Thoracic aorta (tissue), 2 donors: ENCODE data around the gene NKX1-1. TPM values are rescaled to one million over a fixed set of nuclear protein-coding genes. Genes with fewer than 3 reads are reported as not detected.

Source experiments
- ATAC-seq: fragments of 150-250 bp; one replicate; pipeline ENCODE4 v1.8.0; 2017; ENCODE audit warnings: low read depth; ENCODE audit not compliant: insufficient number of reproducible peaks, low FRiP score
- DNase-seq: peaks from one replicate; pipeline ENCODE4 v3.0.0-alpha.2; 2020; ENCODE audit warnings: low spot score
- H3K27ac ChIP-seq, 2 donors: fragments of 200-600 bp; sonication (generic); 1 replicate in 1 of 2; 2 replicates in 1 of 2; pipeline ENCODE4 v1.5.1; 2016; ENCODE audit warnings: mild to moderate bottlenecking in 2 of 2, moderate library complexity in 2 of 2
- H3K27me3 ChIP-seq: fragments of 200-600 bp; sonication (generic); replicated peaks from 2 replicates; pipeline ENCODE4 v1.6.0; 2016; ENCODE audit warnings: mild to moderate bottlenecking; ENCODE audit not compliant: insufficient read depth
- H3K36me3 ChIP-seq: fragments of 200-600 bp; sonication (generic); one replicate; pipeline ENCODE4 v1.5.1; 2016
- H3K4me1 ChIP-seq, 2 donors: fragments of 200-600 bp; sonication (generic); 1 replicate in 1 of 2; 2 replicates in 1 of 2; pipeline versions ENCODE4 v1.5.1 to v1.6.0; 2016; ENCODE audit warnings: low read depth in 2 of 2, mild to moderate bottlenecking in 1 of 2; ENCODE audit not compliant: control insufficient read depth in 1 of 2
- H3K4me3 ChIP-seq: fragments of 200-600 bp; sonication (generic); 2 replicates; pipeline ENCODE4 v1.5.1; 2016; ENCODE audit warnings: mild to moderate bottlenecking
- H3K9me3 ChIP-seq: fragments of 200-600 bp; sonication (generic); 2 replicates; pipeline ENCODE4 v1.5.1; 2016
- CTCF ChIP-seq: fragments of 200-600 bp; sonication (generic); IDR thresholded peaks from one replicate; pipeline ENCODE4 v1.5.1; 2019; ENCODE audit warnings: antibody characterized with exemption
- total RNA-seq, 2 donors: library from RNA; depleted of rRNA; stranded (reverse); fragments of >200 nt; gene quantifications; one replicate each; pipeline versions ENCODE4 v1.1.0 to v1.2.3, GENCODE V29; 2016

NKX1-1 gene
- not detected for total RNA-seq

- TF ChIP-seq CTCF = no peak
- Histone ChIP-seq H3K27me3 (peaks cover 20% of the 10 kb centered on the region), H3K9me3 (no peaks in the 10 kb centered on the region), H3K4me1 (peaks cover 0 to 46% of the 10 kb centered on the region in 2 donors), H3K36me3 (no peaks in the 10 kb centered on the region), H3K4me3 (no peak within 1 kb of the TSS), H3K27ac (no peak within 1 kb of the TSS)
- ATAC-seq (no peak), DNase-seq (no peak)
These were observed at the start of gene NKX1-1 for GRCh38 chr4:1406394-1406980. TSS of gene NKX1-1 (minus strand) at chr4:1406442. CDS start at chr4:1406442, 0 bp downstream.

- H3K27me3 ChIP-seq = no peaks in the 10 kb centered on the region
These were observed 47.5 kb upstream of the NKX1-1 start for GRCh38 chr4:1453731-1454130.

GRCh38 chr4:1452431-1453051 lies 46.3 kb upstream of the NKX1-1 start:
- Histone ChIP-seq H3K4me1 (no peaks in the 10 kb centered on the region), H3K4me3 (no peak overlapping the region), H3K27me3 (no peaks in the 10 kb centered on the region), H3K27ac (no peak overlapping the region), H3K36me3 (no peaks in the 10 kb centered on the region), H3K9me3 (no peaks in the 10 kb centered on the region)
- ATAC-seq (no peak), DNase-seq (no peak)
- no peak for TF ChIP-seq CTCF

More at GRCh38 chr4:1453731-1454130, 47.5 kb upstream of the NKX1-1 start:
- Histone ChIP-seq H3K4me1 (no peaks in the 10 kb centered on the region), H3K4me3 (no peak overlapping the region), H3K36me3 (no peaks in the 10 kb centered on the region), H3K9me3 (no peaks in the 10 kb centered on the region), H3K27ac (no peak overlapping the region)
- no peak for DNase-seq
- no peak for ATAC-seq
- TF ChIP-seq CTCF = no peak

GRCh38 chr4:1451752-1452122 lies 45.5 kb upstream of the NKX1-1 start:
- H3K9me3 ChIP-seq = no peaks in the 10 kb centered on the region
- H3K27ac ChIP-seq = no peak overlapping the region
- no peaks in the 10 kb centered on the region for H3K36me3 ChIP-seq
- TF ChIP-seq CTCF = no peak
- H3K4me3 ChIP-seq = no peak overlapping the region
- H3K27me3 ChIP-seq = no peaks in the 10 kb centered on the region
- ATAC-seq (no peak), DNase-seq (no peak)
- H3K4me1 ChIP-seq = no peaks in the 10 kb centered on the region

- no peak for TF ChIP-seq CTCF
- ATAC-seq (no peak), DNase-seq (no peak)
- no peaks in the 10 kb centered on the region for H3K9me3 ChIP-seq
- H3K27me3 ChIP-seq = no peaks in the 10 kb centered on the region
- H3K27ac ChIP-seq = no peak overlapping the region
- H3K36me3 ChIP-seq = no peaks in the 10 kb centered on the region
- no peak overlapping the region for H3K4me3 ChIP-seq
- H3K4me1 ChIP-seq = no peaks in the 10 kb centered on the region
These were observed 45.0 kb upstream of the NKX1-1 start for GRCh38 chr4:1451106-1451751.
